ENCODE results near the gene USP11. TPM values are rescaled to one million over a fixed set of nuclear protein-coding genes. Genes with fewer than 3 reads are reported as not detected.

Gene USP11
- total RNA-seq, 1 experiment from 2014 or later, result 16.2 TPM

GRCh38 chrX:47230136-47230868, 2.5 kb upstream of the USP11 start:
- Histone ChIP-seq H3K27me3 (no peaks in the 10 kb centered on the region), H3K36me3 (peaks cover 13% of the 10 kb centered on the region), H3K9me3 (no peaks in the 10 kb centered on the region), H3K4me3 (no peak overlapping the region)
- no peak for DNase-seq

DNA sequence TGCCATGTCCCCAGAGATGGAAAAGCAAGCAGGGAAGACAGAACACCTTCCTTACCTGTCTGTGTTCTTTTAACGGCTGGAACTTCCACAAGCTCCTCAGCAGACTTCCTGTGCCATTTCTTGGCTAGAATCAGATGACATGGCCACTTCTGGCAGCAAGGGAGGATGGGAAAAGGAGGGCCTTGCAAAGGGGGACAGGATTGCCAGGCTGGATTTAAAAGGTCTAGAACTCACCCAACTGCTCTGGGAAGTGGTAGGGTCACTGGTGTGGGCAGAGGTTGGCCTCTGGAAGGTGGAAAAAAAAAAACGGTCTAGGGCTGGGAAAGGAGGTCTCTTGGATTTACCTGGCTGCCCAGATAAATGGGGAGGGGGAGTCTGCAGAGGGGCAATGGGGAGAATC, 1.6 kb upstream of the USP11 start:
- no peaks in the 10 kb centered on the region for H3K9me3 ChIP-seq
- H3K27me3 ChIP-seq, result no peaks in the 10 kb centered on the region
- H3K4me3 ChIP-seq, result no peak overlapping the region
- H3K36me3 ChIP-seq, result peaks cover 13% of the 10 kb centered on the region
- DNase-seq, result no peak

DNA sequence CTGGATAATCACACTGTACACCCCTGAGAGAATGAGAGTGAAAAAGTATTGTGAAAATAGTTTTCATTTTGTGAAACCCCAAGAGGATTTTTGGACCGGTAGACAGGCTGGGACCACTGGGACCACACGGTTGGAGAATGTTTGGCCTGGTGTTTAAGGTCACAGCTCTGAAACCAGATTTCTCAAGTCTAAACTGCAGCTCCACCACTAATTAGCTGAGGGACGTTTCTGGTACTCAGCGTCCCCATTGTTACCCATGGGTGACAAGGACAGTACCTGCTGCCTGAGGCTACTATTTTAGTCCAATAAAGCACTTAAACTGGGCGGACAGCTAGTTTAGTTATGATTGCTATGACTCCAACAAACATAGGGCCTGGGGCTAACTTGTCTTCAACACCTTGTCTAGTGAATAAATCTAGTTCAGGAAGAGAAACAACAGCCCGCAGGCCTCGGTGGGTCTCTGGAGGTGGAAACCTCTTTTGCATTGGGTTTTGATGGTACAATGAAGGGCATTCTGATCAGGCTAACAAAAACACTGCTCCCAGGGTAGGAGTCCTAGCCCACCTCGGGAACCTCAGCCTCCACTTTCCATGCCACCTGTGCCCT, 509 bp upstream of the USP11 start:
- no peak for DNase-seq
- H3K4me3 ChIP-seq, result peak overlapping the region; percentile 89
- no peaks in the 10 kb centered on the region for H3K9me3 ChIP-seq
- H3K36me3 ChIP-seq, result peaks cover 13% of the 10 kb centered on the region
- no peaks in the 10 kb centered on the region for H3K27me3 ChIP-seq

DNA sequence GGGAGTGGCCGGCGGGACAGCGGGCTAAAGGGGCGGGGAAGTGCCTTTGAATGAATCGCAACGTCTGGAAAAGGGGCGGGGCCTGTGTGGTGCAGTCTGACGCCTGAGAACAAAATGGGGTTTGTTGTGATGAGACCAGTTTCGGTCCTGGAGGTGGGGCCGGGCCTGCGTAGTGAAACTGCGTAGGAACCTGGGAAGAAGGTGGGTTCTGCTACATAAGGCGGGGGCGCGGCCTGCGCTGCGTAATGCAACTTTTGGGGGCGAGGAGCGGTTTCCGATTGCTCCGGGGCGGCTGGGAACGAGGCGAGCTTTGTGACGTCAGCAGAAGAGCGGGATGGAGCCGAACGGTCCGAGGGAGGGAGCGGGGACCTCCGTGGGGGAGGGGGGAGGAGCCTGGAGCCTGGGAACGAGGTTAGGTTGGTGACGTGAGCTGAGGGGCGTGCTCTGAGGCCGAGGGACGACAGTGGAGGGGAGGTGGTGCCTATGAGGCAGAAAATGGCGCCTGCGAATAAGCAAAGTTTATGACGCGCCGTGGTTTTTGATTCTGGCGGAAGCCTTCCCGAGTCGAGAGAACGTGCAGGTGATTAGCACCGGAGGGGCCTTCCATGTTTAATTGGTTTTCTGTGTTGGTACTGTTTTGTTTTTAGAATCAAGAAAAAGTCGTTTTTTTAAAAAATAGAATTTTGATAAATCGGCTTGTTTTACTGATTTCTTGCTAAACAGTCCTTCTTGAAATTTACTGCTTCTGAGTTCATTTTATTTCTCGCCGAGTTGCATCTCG, 714 bp downstream of the USP11 start:
- Histone ChIP-seq H3K27me3 (no peaks in the 10 kb centered on the region), H3K9me3 (no peaks in the 10 kb centered on the region), H3K36me3 (peaks cover 3% of the 10 kb centered on the region), H3K4me3 (peak overlapping the region; percentile 89)
- DNase-seq, result peak; percentile 94

- DNase-seq, result no peak
- H3K9me3 ChIP-seq, result no peaks in the 10 kb centered on the region
- H3K36me3 ChIP-seq, result no peaks in the 10 kb centered on the region
- H3K4me3 ChIP-seq, result peak overlapping the region; percentile 89
- H3K27me3 ChIP-seq, result no peaks in the 10 kb centered on the region
Measured at GRCh38 chrX:47234583-47234982, 1.8 kb downstream of the USP11 start.

GRCh38 chrX:47235691-47236103, 2.9 kb downstream of the USP11 start:
- Histone ChIP-seq H3K4me3 (no peak overlapping the region), H3K36me3 (no peaks in the 10 kb centered on the region), H3K9me3 (no peaks in the 10 kb centered on the region), H3K27me3 (no peaks in the 10 kb centered on the region)
- no peak for DNase-seq

DNA sequence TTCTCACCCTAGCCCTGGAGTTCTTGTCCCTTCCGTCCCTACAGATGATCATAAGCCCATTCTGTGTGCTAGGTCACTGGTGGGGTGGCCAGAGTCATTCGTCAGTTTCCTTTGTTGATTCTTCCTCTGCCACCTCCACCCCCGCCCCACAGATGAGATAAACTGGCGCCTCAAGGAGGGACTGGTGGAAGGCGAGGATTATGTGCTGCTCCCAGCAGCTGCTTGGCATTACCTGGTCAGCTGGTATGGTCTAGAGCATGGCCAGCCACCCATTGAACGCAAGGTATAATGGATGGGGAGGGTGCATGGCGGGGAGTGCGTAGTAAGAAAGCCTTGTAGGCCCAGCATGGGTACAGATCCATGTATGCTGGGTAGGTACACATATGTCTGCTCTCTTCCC, 6.4 kb downstream of the USP11 start:
- Histone ChIP-seq H3K27me3 (no peaks in the 10 kb centered on the region), H3K36me3 (no peaks in the 10 kb centered on the region), H3K4me3 (no peak overlapping the region), H3K9me3 (no peaks in the 10 kb centered on the region)
- no peak for DNase-seq

- no peak overlapping the region for H3K4me3 ChIP-seq
- H3K9me3 ChIP-seq, result no peaks in the 10 kb centered on the region
- DNase-seq, result no peak
- H3K36me3 ChIP-seq, result no peaks in the 10 kb centered on the region
- H3K27me3 ChIP-seq, result no peaks in the 10 kb centered on the region
Measured at GRCh38 chrX:47239898-47240545, 7.2 kb downstream of the USP11 start.

- H3K4me3 ChIP-seq, result no peak overlapping the region
- no peaks in the 10 kb centered on the region for H3K9me3 ChIP-seq
- no peak for DNase-seq
- no peaks in the 10 kb centered on the region for H3K27me3 ChIP-seq
- no peaks in the 10 kb centered on the region for H3K36me3 ChIP-seq
Measured at GRCh38 chrX:47240619-47241018, 7.8 kb downstream of the USP11 start.

DNA sequence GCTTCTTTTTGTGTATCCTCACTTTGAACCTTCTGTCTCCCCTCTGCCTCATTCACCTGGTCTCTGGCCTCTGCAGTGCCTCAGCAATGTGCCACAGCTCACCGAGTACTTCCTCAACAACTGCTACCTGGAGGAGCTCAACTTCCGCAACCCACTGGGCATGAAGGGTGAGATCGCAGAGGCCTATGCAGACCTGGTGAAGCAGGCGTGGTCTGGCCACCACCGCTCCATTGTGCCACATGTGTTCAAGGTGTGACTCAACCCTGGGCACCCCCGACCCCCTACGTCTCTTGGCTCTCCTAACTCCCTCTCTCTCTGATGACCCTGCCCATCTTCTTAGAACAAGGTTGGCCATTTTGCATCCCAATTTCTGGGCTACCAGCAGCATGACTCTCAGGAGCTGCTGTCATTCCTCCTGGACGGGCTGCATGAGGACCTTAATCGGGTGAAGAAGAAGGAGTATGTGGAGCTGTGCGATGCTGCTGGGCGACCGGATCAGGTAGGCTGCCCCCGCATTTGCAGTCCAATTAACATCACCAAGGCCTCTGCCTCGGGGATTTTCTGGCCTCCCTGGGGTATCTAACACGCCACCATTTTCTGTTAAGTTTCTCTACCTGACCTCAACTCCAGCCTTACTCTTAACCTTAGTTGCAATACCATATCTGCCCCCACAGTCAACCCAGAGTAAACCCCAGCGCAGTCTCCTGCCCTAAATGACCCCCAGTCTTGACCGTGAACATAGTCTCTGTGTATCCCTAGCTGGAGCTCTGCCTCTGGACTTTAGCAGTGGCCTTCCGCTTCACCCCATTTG, 8.6 kb downstream of the USP11 start:
- no peaks in the 10 kb centered on the region for H3K36me3 ChIP-seq
- no peak for DNase-seq

DNA sequence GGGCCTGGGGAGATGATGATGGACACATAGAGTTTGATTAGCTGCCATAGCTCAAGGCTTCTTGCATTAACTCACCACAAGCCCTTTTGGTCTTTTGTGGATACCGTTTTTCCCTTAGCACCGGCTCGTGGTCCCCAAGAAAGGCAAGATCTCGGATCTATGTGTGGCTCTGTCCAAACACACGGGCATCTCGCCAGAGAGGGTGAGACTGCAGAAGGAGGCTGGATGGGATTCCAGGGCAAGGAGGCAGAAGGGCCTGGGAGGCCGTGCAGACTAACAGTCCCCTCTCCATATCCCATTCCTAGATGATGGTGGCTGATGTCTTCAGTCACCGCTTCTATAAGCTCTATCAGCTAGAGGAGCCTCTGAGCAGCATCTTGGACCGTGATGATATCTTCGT, 9.5 kb downstream of the USP11 start:
- no peaks in the 10 kb centered on the region for H3K27me3 ChIP-seq
- H3K4me3 ChIP-seq, result no peak overlapping the region
- H3K9me3 ChIP-seq, result no peaks in the 10 kb centered on the region
- no peak for DNase-seq
- H3K36me3 ChIP-seq, result no peaks in the 10 kb centered on the region

More for the DNA sequence above, 8.6 kb downstream of the USP11 start:
- H3K9me3 ChIP-seq, result no peaks in the 10 kb centered on the region
- H3K27me3 ChIP-seq, result no peaks in the 10 kb centered on the region
- no peak overlapping the region for H3K4me3 ChIP-seq

DNA sequence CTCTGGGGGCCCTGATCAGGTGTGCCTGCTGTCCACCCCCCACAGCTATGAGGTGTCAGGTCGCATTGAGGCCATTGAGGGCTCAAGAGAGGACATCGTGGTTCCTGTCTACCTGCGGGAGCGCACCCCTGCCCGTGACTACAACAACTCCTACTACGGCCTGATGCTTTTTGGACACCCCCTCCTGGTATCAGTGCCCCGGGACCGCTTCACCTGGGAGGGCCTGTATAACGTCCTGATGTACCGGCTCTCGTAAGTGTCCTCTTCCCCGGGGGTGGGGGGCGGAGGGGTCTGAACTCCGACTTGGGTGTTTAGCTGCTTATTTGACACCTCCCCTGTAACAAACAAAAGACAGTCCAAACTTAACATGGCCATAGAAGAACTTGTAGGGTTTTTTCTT, 10.5 kb downstream of the USP11 start:
- no peaks in the 10 kb centered on the region for H3K27me3 ChIP-seq
- no peaks in the 10 kb centered on the region for H3K36me3 ChIP-seq
- no peak overlapping the region for H3K4me3 ChIP-seq
- no peak for DNase-seq
- H3K9me3 ChIP-seq, result no peaks in the 10 kb centered on the region

DNA sequence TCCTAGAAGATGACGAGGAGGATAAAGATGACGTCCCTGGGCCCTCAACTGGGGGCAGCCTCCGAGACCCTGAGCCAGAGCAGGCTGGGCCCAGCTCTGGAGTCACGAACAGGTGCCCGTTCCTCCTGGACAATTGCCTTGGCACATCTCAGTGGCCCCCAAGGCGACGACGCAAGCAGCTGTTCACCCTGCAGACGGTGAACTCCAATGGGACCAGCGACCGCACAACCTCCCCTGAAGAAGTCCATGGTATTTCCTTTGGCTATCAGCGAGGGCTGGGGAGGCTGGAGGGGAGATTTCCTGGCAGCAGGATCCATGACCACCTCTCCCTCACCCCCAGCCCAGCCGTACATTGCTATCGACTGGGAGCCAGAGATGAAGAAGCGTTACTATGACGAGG, 11.9 kb downstream of the USP11 start:
- Histone ChIP-seq H3K4me3 (no peak overlapping the region), H3K9me3 (no peaks in the 10 kb centered on the region), H3K27me3 (no peaks in the 10 kb centered on the region), H3K36me3 (no peaks in the 10 kb centered on the region)
- DNase-seq, result no peak

GRCh38 chrX:47245156-47245555, 12.3 kb downstream of the USP11 start:
- H3K4me3 ChIP-seq, result no peak overlapping the region
- no peaks in the 10 kb centered on the region for H3K27me3 ChIP-seq
- no peaks in the 10 kb centered on the region for H3K36me3 ChIP-seq
- no peaks in the 10 kb centered on the region for H3K9me3 ChIP-seq
- no peak for DNase-seq

DNA sequence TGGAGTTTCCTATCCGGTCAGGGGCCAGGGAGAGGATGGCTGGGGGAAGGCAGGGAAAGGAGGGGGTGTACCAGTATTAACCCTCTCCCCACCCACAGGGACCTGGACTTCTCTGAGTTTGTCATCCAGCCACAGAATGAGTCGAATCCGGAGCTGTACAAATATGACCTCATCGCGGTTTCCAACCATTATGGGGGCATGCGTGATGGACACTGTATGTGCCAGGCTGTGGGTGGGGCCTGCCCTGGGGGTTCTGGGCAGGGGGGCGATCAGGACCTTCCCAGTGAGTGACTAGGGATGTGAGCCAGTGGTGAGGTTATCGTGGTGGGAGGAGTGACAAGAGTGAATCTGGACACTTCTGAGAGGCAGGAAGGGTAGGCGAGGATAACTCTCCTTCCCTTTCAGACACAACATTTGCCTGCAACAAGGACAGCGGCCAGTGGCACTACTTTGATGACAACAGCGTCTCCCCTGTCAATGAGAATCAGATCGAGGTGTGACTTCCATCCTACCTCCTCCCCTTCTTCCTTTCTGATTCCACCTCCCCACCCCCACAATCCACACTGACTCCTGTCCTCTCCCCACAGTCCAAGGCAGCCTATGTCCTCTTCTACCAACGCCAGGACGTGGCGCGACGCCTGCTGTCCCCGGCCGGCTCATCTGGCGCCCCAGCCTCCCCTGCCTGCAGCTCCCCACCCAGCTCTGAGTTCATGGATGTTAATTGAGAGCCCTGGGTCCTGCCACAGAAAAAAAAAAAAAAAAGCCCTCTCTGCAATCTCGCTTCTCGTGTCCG, 14.6 kb downstream of the USP11 start:
- Histone ChIP-seq H3K36me3 (no peaks in the 10 kb centered on the region), H3K27me3 (no peaks in the 10 kb centered on the region), H3K4me3 (no peak overlapping the region), H3K9me3 (no peaks in the 10 kb centered on the region)
- no peak for DNase-seq

- no peak for DNase-seq
- Histone ChIP-seq H3K36me3 (no peaks in the 10 kb centered on the region), H3K9me3 (no peaks in the 10 kb centered on the region), H3K4me3 (no peak overlapping the region), H3K27me3 (no peaks in the 10 kb centered on the region)
Measured at GRCh38 chrX:47247999-47248320, 15.2 kb downstream of the USP11 start.

All from MG63 (cell line).